ENCODE data around the gene VTI1A.

- TF ChIP-seq CTCF (IDR thresholded peaks at IDR 0.05; ENCODE audit: poor library complexity) (no peak), EZH2phosphoT487 (IDR thresholded peaks at IDR 0.05; ENCODE audit: low read depth, severe bottlenecking, unreplicated experiment) (no peak)
These were observed 168.3 kb downstream of the VTI1A start for GRCh38 chr10:112615269-112615668.
